Neural cell (in vitro differentiated cells): ENCODE results near the gene RIF1. TPM values are rescaled to one million over a fixed set of nuclear protein-coding genes. Genes with fewer than 3 reads are reported as not detected.

Experiments used
- H2AFZ ChIP-seq: fragments of 200-600, 300-800 bp; sonication (generic), shearing (Covaris generic); 2 replicates; pipeline ENCODE4 v1.6.0; 2014; ENCODE audit warnings: low read depth, mild to moderate bottlenecking, antibody characterized with exemption, low read length, moderate library complexity
- H3F3A ChIP-seq: fragments of 200-600 bp; shearing (Covaris generic); 2 replicates; pipeline ENCODE4 v1.6.1; 2016; ENCODE audit warnings: mild to moderate bottlenecking, moderate library complexity, mixed read lengths, antibody characterized with exemption, low read length; ENCODE audit not compliant: insufficient read depth, poor library complexity, severe bottlenecking
- H3K27ac ChIP-seq: fragments of 200-600, 300-800 bp; sonication (generic), shearing (Covaris generic); 2 replicates; pipeline ENCODE4 v1.5.1; 2014; ENCODE audit warnings: mild to moderate bottlenecking, low read length, moderate library complexity
- H3K27me3 ChIP-seq: fragments of 300-800, 200-600 bp; sonication (generic), shearing (Covaris generic); 2 replicates; pipeline ENCODE4 v1.6.0; 2014; ENCODE audit warnings: mild to moderate bottlenecking, low read depth, low read length, moderate library complexity; ENCODE audit not compliant: insufficient read depth
- H3K36me3 ChIP-seq: fragments of 300-800, 200-600 bp; sonication (generic), shearing (Covaris generic); 2 replicates; pipeline ENCODE4 v1.5.1; 2014; ENCODE audit warnings: mild to moderate bottlenecking, antibody characterized with exemption, low read length, moderate library complexity; ENCODE audit not compliant: insufficient read depth
- H3K4me2 ChIP-seq: fragments of 300-800, 200-600 bp; sonication (generic), shearing (Covaris generic); 2 replicates; pipeline ENCODE4 v1.6.0; 2014; ENCODE audit warnings: mild to moderate bottlenecking, low read length
- H3K4me3 ChIP-seq: fragments of 300-800, 200-600 bp; sonication (generic), shearing (Covaris generic); 2 replicates; pipeline ENCODE4 v1.5.1; 2014; ENCODE audit warnings: mild to moderate bottlenecking, low read length, moderate library complexity
- H3K79me2 ChIP-seq: fragments of 200-600 bp; shearing (Covaris generic); replicated peaks from 2 replicates; pipeline ENCODE4 v1.6.0; 2014; ENCODE audit warnings: mild to moderate bottlenecking, low read length, moderate library complexity; ENCODE audit not compliant: insufficient read depth
- H3K9ac ChIP-seq: fragments of 300-800, 200-600 bp; sonication (generic), shearing (Covaris generic); 2 replicates; pipeline ENCODE4 v1.6.1; 2016; ENCODE audit warnings: mild to moderate bottlenecking, low read length, mixed read lengths
- H3K9me2 ChIP-seq: fragments of 200-600 bp; shearing (Covaris generic); 2 replicates; pipeline ENCODE4 v1.6.1; 2016; ENCODE audit warnings: mild to moderate bottlenecking, low read length, mixed read lengths; ENCODE audit not compliant: insufficient read depth
- H3K9me3 ChIP-seq: fragments of 200-600, 300-800 bp; sonication (generic), shearing (Covaris generic); 2 replicates; pipeline ENCODE4 v1.6.1; 2016; ENCODE audit warnings: mild to moderate bottlenecking, mixed run types, low read length, moderate library complexity, mixed read lengths
- H4K20me1 ChIP-seq: fragments of 200-600 bp; shearing (Covaris generic); 2 replicates; pipeline ENCODE4 v1.6.1; 2016; ENCODE audit warnings: mild to moderate bottlenecking, mixed run types; ENCODE audit not compliant: insufficient read depth
- CTCF ChIP-seq: fragments of 450-650 bp; IDR thresholded peaks from 2 replicates; pipeline ENCODE4 v1.5.1; 2014; ENCODE audit warnings: antibody characterized with exemption, mild to moderate bottlenecking, moderate library complexity; ENCODE audit not compliant: poor library complexity, severe bottlenecking
- EP300 ChIP-seq: fragments of 450-650 bp; conservative IDR thresholded peaks from 2 replicates; pipeline ENCODE4 v1.6.1; 2014; ENCODE audit warnings: antibody characterized with exemption, mild to moderate bottlenecking, moderate library complexity; ENCODE audit not compliant: poor library complexity, severe bottlenecking
- EZH2 ChIP-seq: fragments of 200-600, 300-800 bp; shearing (Covaris generic), sonication (generic); IDR thresholded peaks from 2 replicates; pipeline ENCODE4 v1.6.1; 2014; ENCODE audit warnings: antibody characterized with exemption, low read length, borderline replicate concordance, mild to moderate bottlenecking; ENCODE audit not compliant: insufficient read depth, poor library complexity, severe bottlenecking
- MXI1 ChIP-seq: fragments of 450-650 bp; conservative IDR thresholded peaks from 2 replicates; pipeline ENCODE4 v1.6.1; 2014; ENCODE audit warnings: antibody characterized with exemption, mild to moderate bottlenecking; ENCODE audit not compliant: poor library complexity, severe bottlenecking
- POLR2AphosphoS5 ChIP-seq: IDR thresholded peaks from 2 replicates; pipeline ENCODE4 v1.6.1; 2012
- RAD21 ChIP-seq: fragments of 450-650 bp; conservative IDR thresholded peaks from 2 replicates; pipeline ENCODE4 v1.6.1; 2014; ENCODE audit warnings: antibody characterized with exemption, mild to moderate bottlenecking, moderate library complexity
- REST ChIP-seq: IDR thresholded peaks from 2 replicates; pipeline ENCODE4 v1.6.1; 2012; ENCODE audit warnings: borderline replicate concordance
- SMC3 ChIP-seq: fragments of 450-650 bp; conservative IDR thresholded peaks from 2 replicates; pipeline ENCODE4 v1.6.1; 2014; ENCODE audit warnings: antibody characterized with exemption, mild to moderate bottlenecking, moderate library complexity; ENCODE audit not compliant: poor library complexity
- TAF1 ChIP-seq: IDR thresholded peaks from 2 replicates; pipeline ENCODE4 v1.6.1; 2012; ENCODE audit warnings: low read depth
- polyA plus RNA-seq: library from polyadenylated mRNA; depleted of rRNA; stranded (reverse); fragments of >200 nt; gene quantifications from 2 replicates; pipeline ENCODE4 v1.2.3, GENCODE V29; 2014

Gene RIF1
- polyA plus RNA-seq, 1 donor from 2014 or later: 17.2 TPM

- H3K4me2 ChIP-seq: no peak overlapping the region
- no peaks in the 10 kb centered on the region for H3K27me3 ChIP-seq
- TF ChIP-seq SMC3: no peak
- TF ChIP-seq REST: no peak
- no peak for TF ChIP-seq CTCF
- no peak for TF ChIP-seq POLR2AphosphoS5
- TF ChIP-seq RAD21: no peak
- TF ChIP-seq MXI1: no peak
- TF ChIP-seq EP300: no peak
- TF ChIP-seq EZH2: no peak
- TF ChIP-seq TAF1: no peak
- H3K36me3 ChIP-seq: no peaks in the 10 kb centered on the region
- H3K27ac ChIP-seq: no peak overlapping the region
- H2AFZ ChIP-seq: no peak overlapping the region
- H4K20me1 ChIP-seq: no peaks in the 10 kb centered on the region
- no peaks in the 10 kb centered on the region for H3K79me2 ChIP-seq
- H3F3A ChIP-seq: no peaks in the 10 kb centered on the region
- H3K9me2 ChIP-seq: no peaks in the 10 kb centered on the region
- H3K4me3 ChIP-seq: no peak overlapping the region
- H3K9me3 ChIP-seq: no peaks in the 10 kb centered on the region
- H3K9ac ChIP-seq: no peak overlapping the region
Observed at GRCh38 chr2:151523850-151524249, 114.1 kb downstream of the RIF1 start.

- H3K36me3 ChIP-seq: no peaks in the 10 kb centered on the region
- H3K9me2 ChIP-seq: no peaks in the 10 kb centered on the region
- no peaks in the 10 kb centered on the region for H3K79me2 ChIP-seq
- no peaks in the 10 kb centered on the region for H3K27me3 ChIP-seq
- H3K9ac ChIP-seq: no peak overlapping the region
- H2AFZ ChIP-seq: no peak overlapping the region
- no peaks in the 10 kb centered on the region for H3K9me3 ChIP-seq
- no peak overlapping the region for H3K27ac ChIP-seq
- no peak overlapping the region for H3K4me3 ChIP-seq
- no peaks in the 10 kb centered on the region for H3F3A ChIP-seq
- TF ChIP-seq EZH2 (no peak), RAD21 (no peak), SMC3 (no peak)
- H4K20me1 ChIP-seq: no peaks in the 10 kb centered on the region
- no peak overlapping the region for H3K4me2 ChIP-seq
Observed at GRCh38 chr2:151525821-151526373, 116.2 kb downstream of the RIF1 start.
